ENCODE measurements around the gene PRR13.

The PRR13 gene

GRCh38 chr12:53482626-53483168 lies 41.2 kb downstream of the PRR13 start:
- no peak overlapping the region for H3K4me3 ChIP-seq (ENCODE audit: insufficient read depth, low read length, poor library complexity, severe bottlenecking)
- peaks cover 23% of the 10 kb centered on the region for H3K36me3 ChIP-seq (ENCODE audit: low read length)
- H3K9me3 ChIP-seq (ENCODE audit: insufficient read depth, low read length), result no peaks in the 10 kb centered on the region
- 0 out of 2 replicates have a peak, but pooled peaks cover 16% of the 10 kb centered on the region for H4K20me1 ChIP-seq (ENCODE audit: low read depth, low read length)
- no peaks in the 10 kb centered on the region for H3K27me3 ChIP-seq (ENCODE audit: low read length)
- no peaks in the 10 kb centered on the region for H3K79me2 ChIP-seq (ENCODE audit: insufficient read depth, low read length)
- peaks cover 57% of the 10 kb centered on the region for H3F3A ChIP-seq (ENCODE audit: insufficient read depth)
- no peak overlapping the region for H3K4me2 ChIP-seq (ENCODE audit: low read depth, low read length, poor library complexity, severe bottlenecking)
- TF ChIP-seq EZH2phosphoT487 (conservative IDR thresholded peaks at IDR 0.05; ENCODE audit: low read length), result no peak
- TF ChIP-seq, protein P1, sequence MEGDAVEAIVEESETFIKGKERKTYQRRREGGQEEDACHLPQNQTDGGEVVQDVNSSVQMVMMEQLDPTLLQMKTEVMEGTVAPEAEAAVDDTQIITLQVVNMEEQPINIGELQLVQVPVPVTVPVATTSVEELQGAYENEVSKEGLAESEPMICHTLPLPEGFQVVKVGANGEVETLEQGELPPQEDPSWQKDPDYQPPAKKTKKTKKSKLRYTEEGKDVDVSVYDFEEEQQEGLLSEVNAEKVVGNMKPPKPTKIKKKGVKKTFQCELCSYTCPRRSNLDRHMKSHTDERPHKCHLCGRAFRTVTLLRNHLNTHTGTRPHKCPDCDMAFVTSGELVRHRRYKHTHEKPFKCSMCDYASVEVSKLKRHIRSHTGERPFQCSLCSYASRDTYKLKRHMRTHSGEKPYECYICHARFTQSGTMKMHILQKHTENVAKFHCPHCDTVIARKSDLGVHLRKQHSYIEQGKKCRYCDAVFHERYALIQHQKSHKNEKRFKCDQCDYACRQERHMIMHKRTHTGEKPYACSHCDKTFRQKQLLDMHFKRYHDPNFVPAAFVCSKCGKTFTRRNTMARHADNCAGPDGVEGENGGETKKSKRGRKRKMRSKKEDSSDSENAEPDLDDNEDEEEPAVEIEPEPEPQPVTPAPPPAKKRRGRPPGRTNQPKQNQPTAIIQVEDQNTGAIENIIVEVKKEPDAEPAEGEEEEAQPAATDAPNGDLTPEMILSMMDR (IDR thresholded peaks at IDR 0.05; ENCODE audit: insufficient read depth, low read length, poor library complexity, severe bottlenecking), result no peak
- no peak overlapping the region for H3K9ac ChIP-seq (ENCODE audit: low read length)
- H3K27ac ChIP-seq (ENCODE audit: low read depth, low read length), result no peak overlapping the region
- no peaks in the 10 kb centered on the region for H3K9me2 ChIP-seq (replicated peaks; ENCODE audit: insufficient read depth, low read length)
- no peak overlapping the region for H2AFZ ChIP-seq (ENCODE audit: low read depth, low read length, severe bottlenecking)

DNA sequence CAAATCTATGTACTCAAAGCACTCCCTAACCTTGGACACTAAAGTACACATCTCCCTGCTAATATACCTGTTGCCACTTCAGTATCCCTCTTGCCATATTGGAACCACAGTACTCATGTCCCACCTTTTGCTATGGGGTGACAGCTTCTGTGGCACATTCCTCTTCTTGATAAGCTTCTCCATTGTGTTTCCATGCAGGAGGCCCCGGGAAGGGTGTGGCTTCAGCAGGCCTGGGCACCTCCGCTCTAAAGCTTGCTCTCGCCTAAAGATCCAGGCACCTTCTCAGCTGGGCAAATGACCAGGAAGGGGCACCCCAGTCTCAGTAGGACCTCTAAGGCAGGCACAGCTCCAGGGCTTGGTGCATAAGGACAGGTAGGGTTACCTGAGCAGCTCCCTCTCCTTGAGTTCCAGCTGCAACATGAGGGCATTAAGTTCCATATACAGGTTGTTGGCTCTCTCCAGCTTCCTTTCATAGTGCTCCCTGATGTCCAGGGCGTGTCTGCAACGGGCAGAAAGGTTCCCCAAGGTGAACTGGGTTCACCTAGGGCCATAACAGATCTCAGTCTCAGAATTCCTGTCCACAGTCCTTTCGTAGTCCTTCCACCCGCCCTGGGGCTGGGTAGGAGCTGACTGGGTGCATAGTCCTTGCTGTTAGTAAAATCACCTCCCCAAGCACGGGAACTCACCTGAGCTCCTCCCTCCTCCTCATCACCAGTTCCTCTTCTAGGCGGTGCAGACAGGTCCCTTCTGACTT lies 41.9 kb downstream of the PRR13 start:
- Histone ChIP-seq H3K36me3 (ENCODE audit: low read length) (peaks cover 20% of the 10 kb centered on the region), H3K27ac (ENCODE audit: low read depth, low read length) (no peak overlapping the region), H2AFZ (ENCODE audit: low read depth, low read length, severe bottlenecking) (no peak overlapping the region), H3F3A (ENCODE audit: insufficient read depth) (peaks cover 52% of the 10 kb centered on the region), H3K27me3 (ENCODE audit: low read length) (no peaks in the 10 kb centered on the region), H3K79me2 (ENCODE audit: insufficient read depth, low read length) (no peaks in the 10 kb centered on the region), H3K9me3 (ENCODE audit: insufficient read depth, low read length) (no peaks in the 10 kb centered on the region), H3K4me3 (ENCODE audit: insufficient read depth, low read length, poor library complexity, severe bottlenecking) (no peak overlapping the region), H4K20me1 (ENCODE audit: low read depth, low read length) (0 out of 2 replicates have a peak, but pooled peaks cover 12% of the 10 kb centered on the region), H3K9ac (ENCODE audit: low read length) (no peak overlapping the region), H3K4me2 (ENCODE audit: low read depth, low read length, poor library complexity, severe bottlenecking) (no peak overlapping the region), H3K9me2 (replicated peaks; ENCODE audit: insufficient read depth, low read length) (no peaks in the 10 kb centered on the region)
- TF ChIP-seq, protein P1 (IDR thresholded peaks at IDR 0.05; ENCODE audit: insufficient read depth, low read length, poor library complexity, severe bottlenecking), result no peak
- TF ChIP-seq EZH2phosphoT487 (conservative IDR thresholded peaks at IDR 0.05; ENCODE audit: low read length), result no peak

DNA sequence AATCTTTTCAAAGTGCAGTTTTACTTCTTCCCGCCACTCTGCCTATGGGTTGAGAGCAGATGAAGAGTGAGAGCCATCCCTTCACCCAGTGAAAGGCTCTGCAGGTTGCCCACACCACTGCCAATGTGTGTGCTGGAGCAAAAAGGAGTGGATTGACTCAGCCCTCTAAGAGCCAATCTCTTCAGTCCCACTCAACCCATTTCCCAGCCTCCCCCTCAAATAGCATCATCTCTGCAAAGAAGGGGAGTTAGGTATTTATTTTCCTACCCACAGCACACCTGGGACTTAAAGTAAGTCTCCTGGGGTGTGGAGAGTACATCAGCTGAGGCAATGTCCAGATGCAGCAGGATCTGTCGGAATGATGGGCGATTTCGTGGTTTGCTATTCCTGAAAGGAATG lies 42.4 kb downstream of the PRR13 start:
- Histone ChIP-seq H3K36me3 (ENCODE audit: low read length) (peaks cover 14% of the 10 kb centered on the region), H3F3A (ENCODE audit: insufficient read depth) (peaks cover 48% of the 10 kb centered on the region)

More for the DNA sequence above, 42.4 kb downstream of the PRR13 start:
- Histone ChIP-seq H3K9me2 (replicated peaks; ENCODE audit: insufficient read depth, low read length) (no peaks in the 10 kb centered on the region), H3K27me3 (ENCODE audit: low read length) (no peaks in the 10 kb centered on the region), H3K4me2 (ENCODE audit: low read depth, low read length, poor library complexity, severe bottlenecking) (no peak overlapping the region), H3K9me3 (ENCODE audit: insufficient read depth, low read length) (no peaks in the 10 kb centered on the region), H3K4me3 (ENCODE audit: insufficient read depth, low read length, poor library complexity, severe bottlenecking) (no peak overlapping the region), H3K79me2 (ENCODE audit: insufficient read depth, low read length) (no peaks in the 10 kb centered on the region), H4K20me1 (ENCODE audit: low read depth, low read length) (0 out of 2 replicates have a peak, but pooled peaks cover 10% of the 10 kb centered on the region), H3K27ac (ENCODE audit: low read depth, low read length) (no peak overlapping the region), H2AFZ (ENCODE audit: low read depth, low read length, severe bottlenecking) (no peak overlapping the region), H3K9ac (ENCODE audit: low read length) (no peak overlapping the region)
- TF ChIP-seq EZH2phosphoT487 (conservative IDR thresholded peaks at IDR 0.05; ENCODE audit: low read length), result no peak
- TF ChIP-seq, protein P1 (IDR thresholded peaks at IDR 0.05; ENCODE audit: insufficient read depth, low read length, poor library complexity, severe bottlenecking), result no peak
